Measurements from ENCODE around the gene ANKRD13A.
"Not testable (repeated sequence)": the region's sequence is repeated elsewhere in the genome, so short reads cannot be mapped to it uniquely, and the experiment has no call there.

ANKRD13A gene

GRCh38 chr12:110048242-110049027 is 49.2 kb downstream of the ANKRD13A start, which contains the start of gene C12orf76:
Gene C12orf76 (minus strand): TSS chr12:110048522. CDS start chr12:110048495, 27 bp downstream.
- peak; percentile 95 for DNase-seq (ENCODE audit: low spot score)

- not testable (repeated sequence) for DNase-seq (ENCODE audit: low spot score)
Measured at GRCh38 chr12:110049034-110049433, 49.8 kb downstream of the ANKRD13A start.

- DNase-seq (ENCODE audit: low spot score), result not testable (repeated sequence)
Measured at GRCh38 chr12:110049666-110050065, 50.4 kb downstream of the ANKRD13A start.

DNA sequence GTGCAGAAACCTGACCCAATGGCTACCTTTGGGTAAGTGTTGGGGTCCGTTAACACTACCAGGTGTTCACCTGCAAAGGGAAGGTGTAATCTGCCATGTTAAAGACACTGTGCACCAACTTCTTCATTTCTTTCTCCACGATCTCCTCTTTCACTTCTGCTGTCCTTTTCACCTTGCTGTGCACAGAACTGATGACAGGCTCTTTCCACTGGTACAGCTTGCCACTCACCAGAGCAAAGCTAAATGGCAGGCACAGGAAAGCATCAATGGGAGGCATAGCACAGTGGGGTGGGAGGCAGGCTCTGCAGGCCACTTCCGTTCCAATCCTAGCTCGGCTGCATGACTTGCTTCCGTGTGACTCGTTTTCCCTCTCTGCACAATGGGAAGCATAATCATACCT is 51.7 kb downstream of the ANKRD13A start:
- no peak for DNase-seq (ENCODE audit: low spot score)

- DNase-seq (ENCODE audit: low spot score), result not testable (repeated sequence)
Measured at GRCh38 chr12:110055375-110056352, 56.4 kb downstream of the ANKRD13A start.

GRCh38 chr12:110056643-110057042 is 57.4 kb downstream of the ANKRD13A start:
- not testable (repeated sequence) for DNase-seq (ENCODE audit: low spot score)

DNA sequence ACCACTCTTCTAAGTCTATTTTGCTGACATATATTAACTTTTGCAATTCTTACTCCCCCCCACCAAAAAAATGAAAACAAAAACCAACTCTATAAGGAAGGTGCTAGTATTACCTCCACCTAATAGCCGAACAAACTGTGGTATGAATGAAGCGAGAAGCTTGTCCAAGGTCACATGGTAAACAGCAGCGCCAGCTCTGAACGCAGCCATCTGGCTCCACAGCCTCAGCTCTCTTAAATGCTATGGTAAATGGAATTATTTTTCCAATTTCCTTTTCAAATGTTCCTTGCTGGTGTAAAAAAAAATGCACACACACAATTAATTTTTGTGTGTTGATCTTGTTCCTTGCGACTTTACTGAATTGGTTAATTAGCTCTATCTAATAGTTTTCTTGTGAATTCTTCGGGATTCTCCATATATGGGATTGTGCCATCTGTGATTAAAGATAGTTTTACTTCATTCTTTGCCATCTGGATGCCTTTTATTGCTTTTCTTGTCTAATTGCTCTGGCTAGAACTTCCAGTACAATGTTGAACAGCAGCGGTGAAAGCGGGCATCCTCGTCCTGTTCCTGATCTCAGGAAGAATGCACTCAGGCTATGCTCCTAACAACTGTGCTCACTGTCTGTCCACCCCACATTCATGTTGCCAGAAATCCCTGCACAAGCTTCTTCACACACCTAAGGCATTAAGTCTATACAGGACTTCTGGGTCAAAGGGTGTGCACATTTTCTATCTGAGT is 59.8 kb downstream of the ANKRD13A start:
- DNase-seq (ENCODE audit: low spot score), result no peak

- no peak for DNase-seq (ENCODE audit: low spot score)
Measured at GRCh38 chr12:110059651-110060000, 60.4 kb downstream of the ANKRD13A start.

GRCh38 chr12:110062241-110062640 is 63.0 kb downstream of the ANKRD13A start:
- no peak for DNase-seq (ENCODE audit: low spot score)

DNA sequence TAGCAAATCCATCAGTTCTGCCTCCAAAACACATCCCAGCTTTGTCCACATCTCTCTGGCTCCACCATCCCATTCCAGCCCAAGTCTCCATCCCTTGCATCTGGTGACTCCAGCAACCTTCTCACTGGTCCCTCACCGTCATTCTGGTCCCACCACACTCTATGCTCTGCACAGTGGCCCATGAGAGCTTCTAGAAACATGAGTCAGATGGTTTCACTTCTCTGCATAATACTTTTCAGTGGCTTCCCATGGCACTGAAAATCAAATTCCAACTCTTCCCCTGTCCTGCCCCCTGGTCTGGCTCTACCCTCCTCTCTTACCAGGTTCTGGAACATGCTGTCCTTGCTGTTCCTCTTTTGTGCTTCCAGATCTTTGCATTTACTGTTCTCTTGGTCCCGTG is 66.3 kb downstream of the ANKRD13A start:
- no peak for DNase-seq (ENCODE audit: low spot score)

DNA sequence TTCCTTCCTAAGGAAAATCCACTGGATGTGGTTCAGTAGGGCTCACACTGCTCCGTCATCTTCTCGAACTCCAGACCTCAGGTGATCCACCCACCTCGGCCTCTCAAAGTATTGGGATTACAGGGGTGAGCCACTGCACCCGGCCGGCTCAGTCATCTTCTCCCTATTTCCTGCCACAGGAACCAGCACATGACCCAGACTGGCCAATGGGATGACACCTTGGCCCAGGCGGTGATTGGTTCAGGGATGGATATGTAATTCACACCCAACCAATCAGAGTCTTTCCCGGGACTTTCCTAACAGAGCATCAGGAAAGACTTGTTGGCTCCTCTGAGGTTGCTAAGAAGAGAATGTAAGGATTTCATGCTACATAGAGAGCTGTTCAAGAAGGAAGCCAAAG is 68.3 kb downstream of the ANKRD13A start:
- no peak for DNase-seq (ENCODE audit: low spot score)

GRCh38 chr12:110068115-110068514 is 68.9 kb downstream of the ANKRD13A start:
- DNase-seq (ENCODE audit: low spot score), result not testable (repeated sequence)

DNA sequence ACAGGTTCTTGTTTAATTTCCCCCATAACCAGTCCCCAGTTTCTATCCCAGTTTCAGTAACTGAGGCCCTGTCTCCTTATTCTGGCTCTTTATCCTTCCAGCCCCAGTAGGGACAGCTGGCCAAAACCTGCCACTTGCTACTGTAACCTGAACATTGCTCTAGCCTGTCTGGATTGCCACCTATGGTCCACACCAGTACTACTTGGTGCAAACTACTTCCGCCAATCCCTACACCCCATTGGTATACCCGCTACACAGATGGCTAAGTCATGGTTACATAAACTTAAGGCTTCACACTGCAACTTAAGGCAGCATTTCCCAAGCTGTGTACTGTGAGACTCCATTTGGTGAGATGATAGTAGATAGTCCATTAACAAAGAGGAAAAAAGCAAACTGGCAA is 69.4 kb downstream of the ANKRD13A start:
- no peak for DNase-seq (ENCODE audit: low spot score)

GRCh38 chr12:110071504-110071903 is 72.3 kb downstream of the ANKRD13A start:
- DNase-seq (ENCODE audit: low spot score), result no peak

DNA sequence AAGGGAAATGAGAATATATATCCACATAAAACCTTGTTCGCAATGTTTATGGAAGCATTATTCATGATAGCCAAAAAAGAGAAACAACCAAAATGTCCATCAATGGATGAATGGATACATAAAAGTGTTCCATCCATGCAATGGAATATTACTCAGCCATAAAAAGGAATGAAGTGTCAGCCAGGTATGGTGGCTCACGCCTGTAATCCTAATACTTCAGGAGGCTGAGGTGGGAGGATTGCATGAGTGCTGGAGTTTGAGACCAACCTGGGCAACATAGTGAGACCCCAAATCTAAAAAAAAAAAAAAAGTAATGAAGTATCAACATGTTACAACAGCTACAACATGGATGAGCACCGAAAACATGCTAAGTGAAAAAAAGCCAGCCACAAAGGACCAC is 72.7 kb downstream of the ANKRD13A start:
- no peak for DNase-seq (ENCODE audit: low spot score)

GRCh38 chr12:110072636-110073035 is 73.4 kb downstream of the ANKRD13A start:
- DNase-seq (ENCODE audit: low spot score), result not testable (repeated sequence)

- DNase-seq (ENCODE audit: low spot score), result peak; percentile 62
Measured at GRCh38 chr12:110073049-110073831, 74.0 kb downstream of the ANKRD13A start.

GRCh38 chr12:110074089-110074488 is 74.9 kb downstream of the ANKRD13A start:
- no peak for DNase-seq (ENCODE audit: low spot score)

DNA sequence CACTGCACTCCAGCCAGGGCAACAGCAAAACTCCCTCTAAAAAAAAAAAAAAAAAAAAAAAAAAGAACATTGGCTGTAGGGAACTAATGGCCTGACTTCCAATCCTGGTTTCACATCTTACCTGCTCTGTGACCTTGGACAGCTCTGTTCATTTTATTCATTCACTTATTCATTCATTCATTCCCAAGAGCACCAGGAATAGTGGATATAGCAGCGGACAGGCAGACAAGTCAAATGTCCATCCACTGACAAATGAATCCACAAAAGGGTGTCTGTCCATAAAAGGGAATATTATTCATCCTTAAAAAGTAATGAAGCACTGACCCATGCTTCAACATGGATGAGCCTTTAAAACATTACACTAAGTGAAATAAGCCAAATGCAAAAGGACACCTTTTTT is 76.7 kb downstream of the ANKRD13A start:
- no peak for DNase-seq (ENCODE audit: low spot score)

DNA sequence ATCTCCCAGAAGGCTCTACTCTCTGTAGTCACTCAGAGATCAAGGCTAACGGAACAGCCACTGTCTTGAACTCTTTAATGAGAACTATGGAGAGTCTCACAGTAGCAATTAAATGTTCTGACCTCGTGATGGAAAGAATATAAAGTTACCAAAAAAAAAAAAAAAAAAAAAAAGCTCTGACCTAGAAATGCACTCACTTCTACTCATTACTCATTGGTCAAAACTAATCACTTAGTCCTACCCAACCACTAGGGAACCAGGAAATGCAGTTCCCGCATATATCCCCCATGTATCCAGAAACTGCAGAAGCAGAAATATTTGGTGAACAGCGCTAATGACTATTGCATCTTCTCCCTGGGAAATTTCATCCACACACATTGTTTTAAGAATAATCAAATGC is 78.6 kb downstream of the ANKRD13A start:
- peak; percentile 86 for DNase-seq (ENCODE audit: low spot score)
